Measurements from ENCODE around the gene ACSM3.
"Not testable (repeated sequence)": the region's sequence is repeated elsewhere in the genome, so short reads cannot be mapped to it uniquely, and the experiment has no call there.

The ACSM3 gene

GRCh38 chr16:20760346-20760745 is 3.5 kb upstream of the ACSM3 start:
- DNase-seq (ENCODE audit: low spot score), result no peak

GRCh38 chr16:20761175-20761574 is 2.6 kb upstream of the ACSM3 start:
- no peak for DNase-seq (ENCODE audit: low spot score)

- no peak for DNase-seq (ENCODE audit: low spot score)
Measured at GRCh38 chr16:20762404-20763123, 1.2 kb upstream of the ACSM3 start.

DNA sequence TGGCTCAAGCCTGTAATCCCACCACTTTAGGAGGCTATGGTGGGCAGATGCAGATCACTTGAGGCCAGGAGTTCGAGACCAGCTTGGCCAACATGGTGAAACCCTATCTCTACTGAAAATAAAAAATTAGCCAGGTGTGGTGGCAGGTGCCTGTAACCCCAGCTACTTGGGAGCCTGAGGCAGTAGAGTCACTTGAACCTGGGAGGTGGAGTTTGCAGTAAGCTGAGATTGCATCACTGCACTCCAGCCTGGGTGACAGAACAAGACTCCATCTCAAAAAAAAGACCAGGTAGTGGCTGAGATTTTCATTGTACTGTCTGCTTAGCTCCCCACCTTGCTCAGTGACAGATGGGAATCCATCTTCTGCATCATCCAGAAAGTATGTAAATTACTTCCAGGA is 634 bp downstream of the ACSM3 start:
- DNase-seq (ENCODE audit: low spot score), result not testable (repeated sequence)

DNA sequence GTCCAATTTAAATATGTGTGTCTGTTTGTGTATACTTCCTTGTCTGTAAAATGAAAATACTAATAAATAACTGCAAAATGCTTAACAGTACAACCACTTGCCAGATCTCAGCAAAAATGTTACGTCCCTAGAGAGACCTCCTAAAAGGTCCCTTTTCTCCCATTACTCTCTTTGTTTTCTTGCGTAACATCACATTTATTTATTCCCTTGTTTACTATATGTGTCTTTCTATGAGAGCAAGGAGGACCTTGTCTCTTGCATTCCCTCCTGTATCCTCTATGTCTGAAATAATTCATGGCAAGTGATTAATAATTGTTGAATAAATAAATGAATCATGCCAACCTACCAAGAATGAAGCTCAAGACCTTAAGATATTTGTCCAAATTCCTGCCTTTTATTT is 1.9 kb downstream of the ACSM3 start:
- DNase-seq (ENCODE audit: low spot score), result no peak

DNA sequence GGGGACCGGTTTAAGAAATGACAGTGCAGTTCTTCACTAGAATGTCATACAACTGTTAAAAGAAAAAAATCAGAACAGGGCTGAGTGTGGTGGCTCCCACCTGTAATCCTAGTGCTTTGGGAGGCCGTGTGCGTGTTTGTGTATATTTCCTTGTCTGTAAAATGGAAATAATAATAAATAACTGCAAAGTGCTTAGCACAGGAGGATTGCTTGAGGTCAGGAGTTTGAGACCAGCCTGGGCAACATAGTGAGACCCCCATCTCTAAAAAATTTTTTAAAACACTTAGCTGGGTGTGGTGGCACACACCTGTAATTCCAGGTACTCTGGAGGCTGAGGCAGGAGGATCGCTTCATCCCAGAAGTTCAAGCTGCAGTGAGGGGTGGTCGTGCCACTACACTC is 2.5 kb downstream of the ACSM3 start:
- no peak for DNase-seq (ENCODE audit: low spot score)

- DNase-seq (ENCODE audit: low spot score), result no peak
Measured at GRCh38 chr16:20767577-20767976, 3.8 kb downstream of the ACSM3 start.

DNA sequence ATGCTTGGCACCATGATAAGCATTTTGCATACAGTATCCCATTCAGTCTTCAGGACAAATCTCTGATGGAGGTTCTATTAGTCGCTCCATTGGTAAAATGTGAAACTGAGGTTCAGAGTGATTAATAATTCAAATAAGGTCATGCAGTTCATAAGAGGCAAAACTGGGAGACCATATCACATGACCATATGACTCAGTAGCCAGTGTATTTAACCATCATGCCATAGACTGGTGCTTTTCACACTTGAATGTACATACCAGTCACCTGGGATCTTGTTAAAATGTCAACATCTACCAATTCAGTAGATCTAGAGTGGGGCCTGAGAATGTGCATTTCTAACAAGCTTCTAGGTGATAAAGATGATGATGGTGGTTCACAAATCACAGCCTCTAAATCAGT is 4.3 kb downstream of the ACSM3 start:
- DNase-seq (ENCODE audit: low spot score), result no peak

DNA sequence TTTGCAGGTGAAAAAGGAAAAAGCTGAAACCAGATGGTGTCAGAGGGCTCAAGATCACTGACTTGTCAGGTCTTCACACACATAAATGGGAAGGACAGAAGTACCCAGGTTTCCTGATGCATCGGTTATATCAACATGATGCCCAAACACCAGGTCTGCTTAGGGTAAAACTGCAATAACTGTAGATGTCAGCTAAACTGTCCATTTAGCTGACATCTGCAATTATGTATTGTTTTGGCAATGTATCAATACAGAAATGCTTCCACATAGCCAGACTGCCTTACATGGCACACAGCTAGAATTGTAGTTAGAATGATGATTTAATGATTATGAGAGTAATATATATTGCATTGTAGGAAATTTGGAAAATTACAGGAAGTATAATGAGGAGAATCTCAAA is 5.0 kb downstream of the ACSM3 start:
- no peak for DNase-seq (ENCODE audit: low spot score)

DNA sequence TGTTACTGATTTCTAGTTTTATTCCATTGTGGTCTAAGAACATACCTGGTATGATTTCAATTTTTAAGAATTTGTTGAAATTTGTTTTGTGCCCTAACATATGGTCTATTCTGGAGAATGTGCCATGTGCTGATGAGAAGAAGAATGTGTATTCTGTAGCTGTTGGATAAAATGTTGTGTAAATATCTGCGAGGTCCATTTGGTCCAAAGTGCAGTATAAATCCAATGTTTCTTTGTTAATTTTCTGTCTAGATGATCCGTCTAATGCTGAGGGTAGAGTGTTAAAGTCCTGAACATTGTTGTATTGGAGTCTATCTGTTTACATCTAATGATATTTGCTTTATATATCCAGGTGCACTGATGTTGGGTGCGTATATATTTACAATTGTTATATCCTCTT is 9.9 kb downstream of the ACSM3 start:
- DNase-seq (ENCODE audit: low spot score), result no peak

DNA sequence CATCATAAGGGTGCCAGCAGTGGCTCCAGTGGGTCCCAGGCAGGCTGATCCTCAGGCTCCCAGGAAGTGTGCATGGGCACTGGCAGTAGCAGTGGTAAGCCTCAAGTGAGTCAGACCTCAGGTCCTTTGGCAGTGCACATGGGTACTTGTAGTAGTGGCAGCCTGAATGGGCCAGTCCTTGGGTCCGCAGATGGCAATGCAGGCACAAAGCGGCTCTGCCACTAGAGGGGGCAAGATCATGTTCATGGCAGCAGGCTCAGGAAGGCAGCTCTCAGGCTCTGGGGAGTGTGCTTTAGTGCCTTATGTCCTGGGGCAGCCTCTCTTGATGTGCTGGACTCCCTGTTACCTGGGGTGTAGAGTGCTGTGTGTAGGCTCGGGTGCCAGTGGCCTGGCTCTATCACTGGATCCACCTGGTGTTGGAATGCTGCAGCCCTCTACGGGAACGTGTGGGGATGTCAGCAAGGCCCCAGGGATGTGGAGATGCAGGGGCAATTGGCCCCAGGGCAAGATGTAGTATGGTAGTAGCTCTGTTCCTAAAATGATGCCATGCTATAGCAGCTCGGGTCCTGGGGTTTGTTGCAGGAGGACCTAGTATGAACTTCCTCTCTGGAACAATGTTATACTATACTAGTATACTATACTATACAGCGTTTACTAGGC is 11.0 kb downstream of the ACSM3 start:
- peak; percentile 69 for DNase-seq (ENCODE audit: low spot score)

GRCh38 chr16:20781697-20782096 is 17.9 kb downstream of the ACSM3 start:
- DNase-seq (ENCODE audit: low spot score), result no peak

GRCh38 chr16:20782470-20782869 is 18.7 kb downstream of the ACSM3 start:
- DNase-seq (ENCODE audit: low spot score), result no peak

DNA sequence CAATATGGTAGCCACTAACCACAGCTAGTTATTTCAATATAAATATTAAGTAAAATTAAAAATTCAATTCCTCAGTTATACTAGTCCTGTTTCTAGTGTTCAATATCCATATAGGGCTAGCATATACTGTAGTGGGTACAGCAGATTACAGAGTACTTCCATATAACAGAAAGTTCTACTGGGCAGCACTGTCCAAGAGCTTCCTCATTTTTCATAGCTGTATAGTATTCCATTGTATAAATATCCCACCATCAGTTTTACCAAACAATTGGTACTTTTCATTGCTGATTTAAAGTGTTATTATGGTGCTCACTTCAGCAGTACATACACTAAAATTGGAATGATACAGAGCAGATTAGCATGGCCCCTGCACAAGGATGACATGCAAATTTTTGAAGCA is 20.4 kb downstream of the ACSM3 start:
- DNase-seq (ENCODE audit: low spot score), result no peak

GRCh38 chr16:20789130-20789529 is 25.3 kb downstream of the ACSM3 start:
- DNase-seq (ENCODE audit: low spot score), result no peak

DNA sequence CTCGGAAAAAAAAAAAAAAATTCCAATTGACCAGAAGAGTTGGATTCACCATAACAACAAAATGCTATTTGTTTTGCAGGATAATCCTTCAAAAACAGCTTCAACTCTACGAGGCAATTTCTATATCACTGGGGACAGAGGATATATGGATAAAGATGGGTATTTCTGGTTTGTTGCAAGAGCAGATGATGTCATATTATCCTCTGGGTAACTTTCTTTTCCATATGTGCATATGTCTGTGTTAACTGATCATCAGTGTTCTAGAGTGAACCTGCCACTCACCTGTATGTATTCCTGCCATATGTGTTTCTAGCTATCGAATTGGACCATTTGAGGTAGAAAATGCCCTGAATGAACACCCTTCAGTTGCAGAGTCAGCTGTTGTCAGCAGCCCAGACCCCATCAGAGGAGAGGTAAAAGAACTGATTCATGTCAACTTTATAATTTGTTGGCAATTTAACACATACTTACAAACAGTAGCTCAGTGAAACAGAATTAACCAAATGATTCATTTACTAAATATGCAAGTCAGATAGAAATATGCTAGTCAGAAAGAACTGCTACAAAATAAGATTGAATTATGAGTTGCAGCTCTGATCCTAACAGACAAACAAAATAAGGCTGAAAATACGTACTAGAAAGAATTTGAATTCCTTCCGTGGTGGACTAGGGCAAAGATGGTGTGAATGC is 28.3 kb downstream of the ACSM3 start:
- no peak for DNase-seq (ENCODE audit: low spot score)

DNA sequence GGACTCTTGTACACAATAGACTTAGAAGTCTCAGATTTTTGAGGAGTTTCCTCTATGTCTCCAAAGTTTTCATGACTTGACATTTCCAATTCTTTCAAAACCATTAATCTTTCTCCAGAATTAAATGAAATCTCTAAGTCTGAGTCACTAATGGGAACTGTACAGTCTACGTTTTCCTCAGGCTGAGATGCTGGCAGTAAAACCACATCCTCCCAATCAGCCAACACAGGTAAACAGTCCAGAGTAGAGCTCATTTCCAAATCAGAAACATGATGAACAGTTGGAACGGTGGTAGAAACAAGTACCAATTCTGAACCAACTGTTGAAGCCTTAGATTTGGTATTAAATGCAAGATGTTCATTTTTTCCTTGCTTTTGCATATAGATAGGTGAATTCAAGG is 34.5 kb downstream of the ACSM3 start:
- no peak for DNase-seq (ENCODE audit: low spot score)

DNA sequence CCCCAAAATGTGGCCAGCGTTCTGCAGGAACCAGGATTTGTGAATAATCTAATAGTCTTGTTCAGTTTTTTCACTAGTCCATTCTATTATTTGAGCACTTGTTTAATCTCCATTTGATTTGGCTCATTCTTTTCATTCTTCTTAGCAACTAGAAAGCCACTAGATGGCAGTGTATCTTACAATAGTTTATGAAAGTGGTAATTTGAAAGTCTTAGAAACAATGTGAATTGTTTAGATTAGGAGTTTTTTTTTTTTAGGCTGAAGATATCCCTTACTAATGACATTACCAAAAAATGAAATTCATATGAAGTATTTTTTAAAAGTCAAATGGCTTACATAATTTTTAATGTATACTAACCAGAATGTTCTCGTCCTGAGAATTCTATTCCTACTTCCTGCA is 35.8 kb downstream of the ACSM3 start:
- no peak for DNase-seq (ENCODE audit: low spot score)

DNA sequence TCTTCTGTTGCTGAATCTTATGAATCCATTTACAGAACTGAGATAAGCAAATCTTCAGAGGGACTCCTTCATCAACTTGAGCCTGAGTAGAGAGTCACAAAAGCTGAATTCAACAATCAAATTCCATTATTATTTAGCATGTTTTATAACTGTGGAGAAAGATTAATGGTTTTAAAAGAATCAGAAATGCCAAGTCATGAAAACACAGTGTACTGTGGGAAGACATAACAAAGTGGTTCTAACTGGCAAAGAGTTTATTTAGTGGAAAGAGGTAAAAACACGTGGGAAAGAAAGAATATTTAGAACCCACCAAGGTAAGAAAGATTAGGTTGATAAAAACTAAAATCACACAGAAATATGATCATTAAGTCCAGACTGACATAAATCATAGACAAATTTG is 37.5 kb downstream of the ACSM3 start:
- DNase-seq (ENCODE audit: low spot score), result no peak

- no peak for DNase-seq (ENCODE audit: low spot score)
Measured at GRCh38 chr16:20803192-20803560, 39.4 kb downstream of the ACSM3 start.

- DNase-seq (ENCODE audit: low spot score), result no peak
Measured at GRCh38 chr16:20803561-20804214, 39.9 kb downstream of the ACSM3 start.

DNA sequence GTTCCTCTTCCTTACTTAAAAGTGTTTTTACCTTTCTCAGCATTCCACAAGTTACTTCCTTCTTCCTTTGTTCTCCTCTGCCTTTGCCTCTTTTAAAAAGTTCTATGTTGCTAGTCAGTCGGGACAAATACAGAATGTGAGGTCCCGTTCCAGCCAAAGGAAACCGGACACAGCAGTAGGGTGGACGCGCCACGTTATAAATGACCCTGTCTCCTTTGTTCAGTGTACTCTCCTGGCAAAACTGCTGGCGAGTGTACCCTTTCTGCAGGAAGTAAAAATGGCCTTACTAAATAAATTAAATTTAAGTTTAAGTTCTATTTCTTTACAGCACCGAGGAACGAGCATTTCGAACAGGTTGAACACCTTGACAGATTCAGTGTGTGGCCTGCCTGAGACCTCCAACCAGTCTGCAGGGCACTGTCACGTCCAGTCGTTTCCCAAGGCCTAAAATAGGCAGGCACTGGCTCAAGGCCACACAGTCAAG is 41.9 kb downstream of the ACSM3 start:
- not testable (repeated sequence) for DNase-seq (ENCODE audit: low spot score)

Data from ecto neural progenitor cell (in vitro differentiated cells).